Activated CD8-positive, alpha-beta T cell treated with anti-CD3 and anti-CD28 coated beads, Interleukin-2, amount 10 ng/mL, durations not matched to agents 7 days and 5 days (primary cell): Measurements from ENCODE around the gene FGF7. TPM values are rescaled to one million over a fixed set of nuclear protein-coding genes. Genes with fewer than 3 reads are reported as not detected.

Experiments used
- ATAC-seq: fragments of 150-1000 bp; cut with Tn5 transposase; one replicate; pipeline ENCODE4 v1.10.0; 2021; ENCODE audit warnings: moderate library complexity
- CTCF ChIA-PET: fragments of 350-600 bp; sonication (Branson Sonifier 250); formaldehyde crosslinking; loops from one replicate; lab custom pipeline; 2021; ENCODE audit warnings: antibody characterized with exemption; lab: Charles Lee
- POLR2A ChIA-PET: fragments of 350-600 bp; sonication (Branson Sonifier 250); formaldehyde crosslinking; loops from one replicate; lab custom pipeline; 2021; ENCODE audit warnings: antibody characterized with exemption; lab: Charles Lee
- DNase-seq: peaks from one replicate; pipeline ENCODE4 v3.0.0-alpha.2; 2020
- H3K27ac Mint-ChIP-seq: one replicate; pipeline ENCODE4 v1.8.0; 2021; ENCODE audit warnings: mild to moderate bottlenecking, mixed read lengths
- H3K27me3 Mint-ChIP-seq: one replicate; pipeline ENCODE4 v1.8.0; 2021; ENCODE audit warnings: low read depth, mixed read lengths
- H3K36me3 Mint-ChIP-seq: one replicate; pipeline ENCODE4 v1.8.0; 2021; ENCODE audit warnings: low read depth, mixed read lengths
- H3K4me1 Mint-ChIP-seq: one replicate; pipeline ENCODE4 v1.8.0; 2021; ENCODE audit warnings: low read depth, mixed read lengths
- H3K4me3 Mint-ChIP-seq: one replicate; pipeline ENCODE4 v1.8.0; 2021; ENCODE audit warnings: mild to moderate bottlenecking, mixed read lengths
- H3K9me3 Mint-ChIP-seq: one replicate; pipeline ENCODE4 v1.8.0; 2022; ENCODE audit warnings: mixed read lengths; ENCODE audit not compliant: insufficient read depth
- total RNA-seq, 2 experiments: library from RNA; stranded (reverse); gene quantifications; one replicate each; pipeline ENCODE4 v1.2.3, GENCODE V29; 2021

Gene FGF7
- total RNA-seq, 2 experiments from 2014 or later, result 0.11 TPM; not detected in 1

DNA sequence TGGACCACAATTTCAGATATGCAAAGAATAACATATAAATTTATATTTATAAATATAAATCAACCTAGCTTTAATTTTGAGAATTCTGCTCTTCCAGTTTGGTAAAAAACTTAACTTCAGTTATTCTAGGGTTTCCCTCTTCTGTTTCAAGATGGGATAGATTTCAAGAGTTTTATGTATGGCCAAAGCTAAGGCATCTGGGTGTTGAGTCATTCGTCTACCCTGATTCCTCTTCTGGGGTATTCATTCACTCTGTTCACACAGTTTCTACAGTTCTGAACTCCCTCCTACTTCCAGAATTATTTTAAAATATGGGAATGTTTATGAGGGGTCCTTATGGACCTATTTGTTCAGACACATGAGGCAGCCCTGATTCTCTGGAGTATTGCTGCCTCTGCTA lies 4.2 kb upstream of the FGF7 start:
- ChIA-PET POLR2A (no interaction called here), CTCF (interaction anchor here (2.3 kb wide), 1 partner anchor 183 kb away, joined by 11 read pairs; no protein-coding TSS in a partner anchor)
- ATAC-seq (no peak), DNase-seq (no peak)
- Mint-ChIP-seq H3K27me3 (peaks cover 11% of the 10 kb centered on the region), H3K4me1 (peaks cover 3% of the 10 kb centered on the region), H3K9me3 (no peaks in the 10 kb centered on the region), H3K4me3 (no peak overlapping the region), H3K27ac (no peak overlapping the region), H3K36me3 (no peaks in the 10 kb centered on the region)

DNA sequence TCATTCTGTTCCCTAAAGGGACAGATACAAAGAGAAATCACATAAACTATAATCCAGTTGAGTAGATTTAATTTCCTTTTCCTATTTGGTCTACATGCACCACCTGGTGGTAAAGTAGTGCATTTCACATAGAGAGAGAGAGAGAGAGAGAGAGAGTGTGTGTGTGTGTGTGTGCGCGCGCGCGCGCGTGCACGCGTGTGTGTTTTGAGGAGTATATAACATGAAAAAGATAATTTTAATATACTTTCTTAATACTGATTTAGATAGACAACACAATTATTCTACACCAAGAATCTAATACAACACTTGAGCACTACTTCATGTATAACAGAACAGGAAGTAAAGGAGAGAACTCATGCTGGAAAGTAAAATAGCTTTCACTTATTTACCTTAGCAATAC lies 1.1 kb upstream of the FGF7 start:
- Mint-ChIP-seq H3K4me1 (peaks cover 3% of the 10 kb centered on the region), H3K27me3 (peaks cover 4% of the 10 kb centered on the region), H3K27ac (peak overlapping the region; percentile 32), H3K4me3 (no peak overlapping the region), H3K36me3 (no peaks in the 10 kb centered on the region), H3K9me3 (no peaks in the 10 kb centered on the region)
- POLR2A ChIA-PET, result interaction anchor here (1.5 kb wide), 1 partner anchor 186 kb away, joined by 4 read pairs; no protein-coding TSS in a partner anchor
- CTCF ChIA-PET, result interaction anchor here (0.6 to 4.5 kb wide), 32 partner anchors 11 to 1063 kb away, joined by 3 to 96 read pairs (median 4); partner anchors contain the start of genes COPS2 and EID1
- ATAC-seq (no peak), DNase-seq (peak; percentile 48)

DNA sequence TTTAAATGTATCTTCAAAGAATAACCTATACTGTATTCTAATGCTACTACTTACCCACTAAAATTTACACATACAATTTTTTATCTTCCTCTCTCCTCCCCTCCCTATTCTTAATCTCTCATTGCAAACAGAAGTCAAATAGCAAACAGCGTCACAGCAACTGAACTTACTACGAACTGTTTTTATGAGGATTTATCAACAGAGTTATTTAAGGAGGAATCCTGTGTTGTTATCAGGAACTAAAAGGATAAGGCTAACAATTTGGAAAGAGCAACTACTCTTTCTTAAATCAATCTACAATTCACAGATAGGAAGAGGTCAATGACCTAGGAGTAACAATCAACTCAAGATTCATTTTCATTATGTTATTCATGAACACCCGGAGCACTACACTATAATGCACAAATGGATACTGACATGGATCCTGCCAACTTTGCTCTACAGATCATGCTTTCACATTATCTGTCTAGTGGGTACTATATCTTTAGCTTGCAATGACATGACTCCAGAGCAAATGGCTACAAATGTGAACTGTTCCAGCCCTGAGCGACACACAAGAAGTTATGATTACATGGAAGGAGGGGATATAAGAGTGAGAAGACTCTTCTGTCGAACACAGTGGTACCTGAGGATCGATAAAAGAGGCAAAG lies 984 bp downstream of the FGF7 start:
- CTCF ChIA-PET, result no interaction called here
- Mint-ChIP-seq H3K36me3 (no peaks in the 10 kb centered on the region), H3K27me3 (peaks cover 8% of the 10 kb centered on the region), H3K4me1 (peaks cover 3% of the 10 kb centered on the region), H3K9me3 (no peaks in the 10 kb centered on the region), H3K4me3 (no peak overlapping the region), H3K27ac (no peak overlapping the region)
- POLR2A ChIA-PET, result no interaction called here
- DNase-seq, result no peak
- ATAC-seq, result no peak

DNA sequence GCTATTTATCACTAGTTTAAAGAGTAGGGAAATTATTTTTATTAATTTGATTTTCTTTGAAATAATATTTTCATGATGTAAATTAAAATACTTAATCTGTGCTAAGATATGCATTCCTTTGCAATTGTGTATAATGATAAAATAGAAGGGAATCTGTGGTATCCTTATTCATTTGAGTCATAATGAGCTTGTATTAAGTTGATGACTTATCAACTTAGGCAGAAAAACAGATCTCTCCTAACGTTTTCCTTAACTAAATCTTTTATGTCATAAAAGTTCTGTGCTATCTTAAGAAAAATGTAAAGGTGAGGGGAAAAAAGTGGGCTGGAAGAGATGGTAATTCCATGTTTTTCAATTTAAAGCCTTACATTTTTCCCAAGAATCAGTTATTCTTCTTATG lies 1.9 kb downstream of the FGF7 start:
- no peaks in the 10 kb centered on the region for H3K36me3 Mint-ChIP-seq
- ChIA-PET POLR2A (no interaction called here), CTCF (interaction anchor here (0.7 kb wide), 1 partner anchor 190 kb away, joined by 3 read pairs; no protein-coding TSS in a partner anchor)
- H3K4me1 Mint-ChIP-seq, result peaks cover 3% of the 10 kb centered on the region
- no peaks in the 10 kb centered on the region for H3K9me3 Mint-ChIP-seq
- no peak overlapping the region for H3K4me3 Mint-ChIP-seq
- ATAC-seq, result no peak
- no peak for DNase-seq
- peaks cover 8% of the 10 kb centered on the region for H3K27me3 Mint-ChIP-seq
- no peak overlapping the region for H3K27ac Mint-ChIP-seq

DNA sequence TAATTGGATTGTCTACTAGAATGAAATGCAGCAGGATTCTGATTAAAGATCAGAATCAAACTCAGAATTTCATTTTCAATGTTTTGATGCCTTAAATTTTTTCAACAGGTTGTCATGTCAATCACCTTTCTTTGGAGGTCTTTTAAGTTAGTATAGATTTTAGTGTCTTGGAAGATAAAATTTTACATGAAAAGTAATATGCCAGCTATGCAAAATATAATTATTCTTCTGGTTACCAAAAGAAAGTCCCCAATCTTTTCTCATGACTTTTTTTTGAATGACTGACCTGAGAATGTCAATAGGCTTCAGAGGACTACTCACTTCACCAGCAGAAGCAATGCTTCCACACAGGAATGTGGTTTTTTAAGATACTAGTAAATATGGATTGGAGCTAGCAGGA lies 4.3 kb downstream of the FGF7 start:
- H3K9me3 Mint-ChIP-seq, result no peaks in the 10 kb centered on the region
- H3K4me3 Mint-ChIP-seq, result no peak overlapping the region
- H3K4me1 Mint-ChIP-seq, result no peaks in the 10 kb centered on the region
- no peaks in the 10 kb centered on the region for H3K36me3 Mint-ChIP-seq
- no peak overlapping the region for H3K27ac Mint-ChIP-seq
- CTCF ChIA-PET, result interaction anchor here (0.6 kb wide), 1 partner anchor 291 kb away, joined by 3 read pairs; no protein-coding TSS in a partner anchor
- no peak for DNase-seq
- peaks cover 8% of the 10 kb centered on the region for H3K27me3 Mint-ChIP-seq
- POLR2A ChIA-PET, result no interaction called here
- ATAC-seq, result no peak

DNA sequence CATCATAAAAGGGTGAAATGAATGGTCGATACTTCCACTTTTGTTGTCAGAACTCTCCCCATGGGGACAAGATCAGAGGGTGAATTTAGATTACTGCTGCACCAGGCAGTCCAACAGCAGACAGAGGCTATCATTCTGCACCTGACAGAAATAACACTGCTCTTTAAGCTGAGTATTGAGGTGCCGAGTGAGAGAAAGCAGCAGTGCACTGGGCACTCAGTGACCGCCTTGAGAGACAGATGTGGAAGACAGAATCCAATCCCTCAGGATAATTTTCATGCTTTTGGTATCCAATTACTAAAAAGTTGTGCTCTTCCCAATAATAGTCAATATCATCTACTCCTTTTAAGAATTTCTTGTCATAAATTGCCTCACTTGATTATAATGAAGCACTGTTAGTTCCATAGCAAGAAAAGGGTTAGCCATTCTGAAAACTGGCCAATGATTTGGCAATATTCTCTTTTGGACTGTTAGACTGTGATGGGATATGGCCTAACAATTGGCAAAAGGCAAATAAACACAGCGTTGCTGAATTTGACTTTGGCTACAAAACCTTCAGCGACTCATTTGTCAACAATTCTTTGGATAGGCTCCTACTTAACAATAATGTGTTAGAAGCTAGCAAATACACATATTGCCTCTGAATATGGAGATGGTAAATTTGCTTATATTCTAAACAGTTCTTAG lies 5.5 kb downstream of the FGF7 start:
- Mint-ChIP-seq H3K4me1 (no peaks in the 10 kb centered on the region), H3K36me3 (no peaks in the 10 kb centered on the region), H3K27ac (no peak overlapping the region), H3K9me3 (no peaks in the 10 kb centered on the region), H3K4me3 (no peak overlapping the region), H3K27me3 (peaks cover 9% of the 10 kb centered on the region)
- ChIA-PET CTCF (no interaction called here), POLR2A (no interaction called here)
- ATAC-seq (no peak), DNase-seq (no peak)

DNA sequence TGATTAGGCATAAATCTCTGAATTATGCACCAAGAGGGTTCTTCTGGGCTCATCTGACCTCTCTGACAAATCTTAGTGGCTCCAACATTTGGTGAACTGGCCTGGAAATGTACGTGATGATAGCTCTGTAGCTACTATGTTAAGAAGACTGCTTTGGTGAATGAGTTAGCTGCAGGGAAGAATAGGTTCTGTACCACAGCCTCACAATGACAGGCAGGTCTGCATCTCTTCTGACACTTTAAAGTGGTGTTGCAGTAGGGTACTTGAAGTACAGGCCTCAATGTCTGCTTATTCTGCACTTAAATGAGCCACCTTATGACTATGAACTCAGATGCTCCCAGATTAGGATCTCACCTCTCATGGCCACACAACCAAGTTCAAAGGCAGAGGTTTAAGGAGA lies 7.0 kb downstream of the FGF7 start:
- Mint-ChIP-seq H3K9me3 (no peaks in the 10 kb centered on the region), H3K4me1 (no peaks in the 10 kb centered on the region), H3K27ac (no peak overlapping the region), H3K4me3 (no peak overlapping the region), H3K36me3 (no peaks in the 10 kb centered on the region), H3K27me3 (peaks cover 13% of the 10 kb centered on the region)
- no peak for DNase-seq
- POLR2A ChIA-PET, result no interaction called here
- no peak for ATAC-seq
- CTCF ChIA-PET, result no interaction called here

DNA sequence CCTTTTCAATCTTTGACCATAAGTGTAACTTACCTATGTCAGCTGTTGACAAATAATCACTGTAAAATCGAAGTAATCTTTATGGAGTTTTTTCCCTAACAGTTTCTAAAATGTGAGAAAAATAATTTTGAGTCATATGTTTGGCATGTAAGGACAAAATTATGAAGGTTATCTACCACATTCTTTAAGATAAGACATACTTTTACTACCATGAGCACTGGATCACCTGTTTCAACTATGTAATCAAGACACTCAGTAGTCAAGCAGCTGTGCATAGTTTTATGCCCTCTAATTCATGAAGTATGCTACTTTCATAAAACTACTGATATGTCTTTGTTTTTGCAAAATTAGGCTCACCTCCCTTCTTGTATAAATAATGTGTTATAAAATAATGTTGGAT lies 12.1 kb downstream of the FGF7 start:
- POLR2A ChIA-PET, result no interaction called here
- ATAC-seq, result no peak
- no peak overlapping the region for H3K27ac Mint-ChIP-seq
- no peaks in the 10 kb centered on the region for H3K4me1 Mint-ChIP-seq
- no peak overlapping the region for H3K4me3 Mint-ChIP-seq
- no peaks in the 10 kb centered on the region for H3K9me3 Mint-ChIP-seq
- no peaks in the 10 kb centered on the region for H3K36me3 Mint-ChIP-seq
- DNase-seq, result no peak
- H3K27me3 Mint-ChIP-seq, result peaks cover 7% of the 10 kb centered on the region
- CTCF ChIA-PET, result no interaction called here

DNA sequence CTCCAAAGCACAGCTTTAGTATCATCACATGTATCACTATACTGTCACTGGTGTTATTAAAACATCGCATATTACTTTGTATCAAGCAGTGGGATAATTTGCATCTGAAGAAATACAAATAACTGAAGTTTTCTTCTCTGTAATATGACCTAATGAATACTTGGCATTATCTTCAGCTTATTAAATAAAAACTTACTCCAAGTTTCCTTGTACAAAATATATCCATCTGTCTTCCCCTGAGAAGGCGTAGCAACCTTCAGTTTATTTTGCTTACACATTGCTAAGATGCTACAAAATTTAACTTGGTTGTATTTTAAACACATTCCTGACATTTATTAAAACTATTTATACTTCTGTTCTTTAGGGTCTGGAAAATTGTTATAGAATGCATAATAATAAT lies 13.7 kb downstream of the FGF7 start:
- peaks cover 7% of the 10 kb centered on the region for H3K27me3 Mint-ChIP-seq
- DNase-seq (no peak), ATAC-seq (no peak)
- ChIA-PET POLR2A (no interaction called here), CTCF (no interaction called here)
- no peaks in the 10 kb centered on the region for H3K4me1 Mint-ChIP-seq
- H3K27ac Mint-ChIP-seq, result no peak overlapping the region
- no peaks in the 10 kb centered on the region for H3K9me3 Mint-ChIP-seq
- no peak overlapping the region for H3K4me3 Mint-ChIP-seq
- no peaks in the 10 kb centered on the region for H3K36me3 Mint-ChIP-seq

DNA sequence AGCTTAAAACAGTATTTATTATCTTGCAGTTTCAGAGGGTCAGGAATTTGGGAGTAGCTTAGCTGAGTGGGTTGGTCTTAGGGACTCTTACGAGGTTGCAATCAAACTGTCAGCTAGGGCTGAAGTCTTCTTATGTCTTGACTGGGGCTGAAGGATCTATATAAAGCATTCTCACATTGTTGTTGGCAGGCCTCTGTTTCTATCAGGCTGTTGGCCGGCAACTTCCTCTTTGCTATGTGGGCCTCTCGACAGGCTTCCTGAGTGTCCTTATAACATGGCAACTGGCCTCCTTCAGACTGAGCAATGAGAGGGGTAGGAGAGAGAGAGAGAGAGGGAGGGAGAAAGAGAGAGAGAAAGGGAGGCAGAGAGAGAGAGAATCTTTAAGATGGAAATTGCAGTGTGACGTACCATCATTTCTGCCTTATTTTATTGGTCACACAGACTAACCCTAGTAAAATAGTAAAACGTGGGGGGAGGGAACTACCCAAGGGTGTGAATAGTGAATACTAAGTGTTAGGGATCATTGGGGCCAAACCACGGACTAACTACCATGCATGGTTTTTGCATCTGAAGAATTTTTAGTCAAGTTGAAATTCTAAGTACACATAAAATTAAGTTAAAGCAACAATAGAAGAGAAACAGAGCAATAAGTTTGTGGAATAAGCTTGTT lies 16.1 kb downstream of the FGF7 start:
- CTCF ChIA-PET, result interaction anchor here (0.6 to 0.7 kb wide), 2 partner anchors 62 to 877 kb away, joined by 3 read pairs; no protein-coding TSS in a partner anchor
- no peaks in the 10 kb centered on the region for H3K9me3 Mint-ChIP-seq
- H3K27ac Mint-ChIP-seq, result no peak overlapping the region
- H3K4me3 Mint-ChIP-seq, result no peak overlapping the region
- no peaks in the 10 kb centered on the region for H3K36me3 Mint-ChIP-seq
- DNase-seq, result no peak
- peaks cover 2% of the 10 kb centered on the region for H3K27me3 Mint-ChIP-seq
- POLR2A ChIA-PET, result no interaction called here
- ATAC-seq, result no peak
- no peaks in the 10 kb centered on the region for H3K4me1 Mint-ChIP-seq

DNA sequence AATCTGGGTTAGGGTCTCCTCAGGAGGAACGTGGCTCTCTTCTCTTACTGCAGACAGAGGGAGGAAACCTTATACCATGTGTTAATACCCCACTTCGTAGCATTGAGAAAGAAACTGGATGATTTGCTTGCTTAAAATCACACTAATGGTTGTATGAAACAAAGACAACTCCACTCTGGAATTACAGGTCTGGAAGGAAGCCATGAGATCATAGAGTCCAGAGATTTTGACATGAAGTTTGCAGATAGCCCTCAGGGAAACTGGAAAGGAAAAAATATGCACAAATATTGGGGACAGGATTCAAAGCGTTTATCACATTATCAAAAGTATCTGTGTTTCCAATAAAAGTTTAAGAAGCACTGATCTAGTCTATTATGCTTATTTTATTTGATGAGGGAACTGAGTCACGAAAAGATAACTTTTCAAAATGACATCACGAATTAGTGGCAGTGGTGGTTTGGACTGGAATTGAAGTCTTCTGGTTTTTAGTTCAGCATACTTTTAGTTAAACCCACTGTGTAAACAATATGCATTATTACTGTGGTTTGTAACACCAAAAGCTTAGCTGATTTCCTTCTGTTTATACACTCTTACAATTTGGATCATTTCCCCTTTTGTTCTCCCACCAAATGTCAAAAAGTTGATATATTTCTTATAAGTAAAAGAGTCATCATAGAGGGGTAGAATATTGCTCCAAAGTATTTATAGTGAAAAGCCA lies 16.8 kb downstream of the FGF7 start:
- ATAC-seq, result no peak
- no peaks in the 10 kb centered on the region for H3K36me3 Mint-ChIP-seq
- POLR2A ChIA-PET, result no interaction called here
- H3K27ac Mint-ChIP-seq, result no peak overlapping the region
- no peaks in the 10 kb centered on the region for H3K9me3 Mint-ChIP-seq
- peaks cover 2% of the 10 kb centered on the region for H3K27me3 Mint-ChIP-seq
- no peak overlapping the region for H3K4me3 Mint-ChIP-seq
- no peaks in the 10 kb centered on the region for H3K4me1 Mint-ChIP-seq
- CTCF ChIA-PET, result interaction anchor here (0.6 kb wide), 1 partner anchor 61 kb away, joined by 3 read pairs; no protein-coding TSS in a partner anchor
- DNase-seq, result no peak
